GM23338 (cell line): Measurements from ENCODE around the gene SLC29A2.

Source experiments
- CREB1 ChIP-seq: fragments of 250-450 bp; sonication (Bioruptor Pico); IDR thresholded peaks from 2 replicates; pipeline ENCODE4 v1.5.0; 2020; ENCODE audit warnings: low read depth, mild to moderate bottlenecking, moderate library complexity
- JUNB ChIP-seq: IDR thresholded peaks from one replicate; pipeline ENCODE4 v1.6.1; 2016; ENCODE audit warnings: antibody characterized with exemption; ENCODE audit not compliant: unreplicated experiment
- POLR2AphosphoS5 ChIP-seq: IDR thresholded peaks from 2 replicates; pipeline ENCODE4 v1.6.1; 2016; ENCODE audit warnings: antibody characterized with exemption, low read depth
- ZNF114 ChIP-seq: fragments of 250-450 bp; sonication (Bioruptor Pico); IDR thresholded peaks from 2 replicates; pipeline ENCODE4 v1.5.0; 2020; ENCODE audit warnings: mild to moderate bottlenecking, moderate library complexity
- TF ChIP-seq, protein P1 (sequence below), 2 experiments: fragments of 200-600 bp in 1 of 2; sonication (generic) in 1 of 2; conservative IDR thresholded peaks; 2 replicates each; pipeline versions ENCODE4 v1.5.1 to v1.6.1; 2016 to 2017; ENCODE audit warnings: antibody characterized with exemption in 2 of 2, low read depth in 2 of 2, mild to moderate bottlenecking in 2 of 2, moderate library complexity in 1 of 2
- TF ChIP-seq, protein P2 (sequence below): IDR thresholded peaks from one replicate; pipeline ENCODE4 v1.6.1; 2018; ENCODE audit warnings: antibody characterized with exemption; ENCODE audit not compliant: unreplicated experiment

DNA sequence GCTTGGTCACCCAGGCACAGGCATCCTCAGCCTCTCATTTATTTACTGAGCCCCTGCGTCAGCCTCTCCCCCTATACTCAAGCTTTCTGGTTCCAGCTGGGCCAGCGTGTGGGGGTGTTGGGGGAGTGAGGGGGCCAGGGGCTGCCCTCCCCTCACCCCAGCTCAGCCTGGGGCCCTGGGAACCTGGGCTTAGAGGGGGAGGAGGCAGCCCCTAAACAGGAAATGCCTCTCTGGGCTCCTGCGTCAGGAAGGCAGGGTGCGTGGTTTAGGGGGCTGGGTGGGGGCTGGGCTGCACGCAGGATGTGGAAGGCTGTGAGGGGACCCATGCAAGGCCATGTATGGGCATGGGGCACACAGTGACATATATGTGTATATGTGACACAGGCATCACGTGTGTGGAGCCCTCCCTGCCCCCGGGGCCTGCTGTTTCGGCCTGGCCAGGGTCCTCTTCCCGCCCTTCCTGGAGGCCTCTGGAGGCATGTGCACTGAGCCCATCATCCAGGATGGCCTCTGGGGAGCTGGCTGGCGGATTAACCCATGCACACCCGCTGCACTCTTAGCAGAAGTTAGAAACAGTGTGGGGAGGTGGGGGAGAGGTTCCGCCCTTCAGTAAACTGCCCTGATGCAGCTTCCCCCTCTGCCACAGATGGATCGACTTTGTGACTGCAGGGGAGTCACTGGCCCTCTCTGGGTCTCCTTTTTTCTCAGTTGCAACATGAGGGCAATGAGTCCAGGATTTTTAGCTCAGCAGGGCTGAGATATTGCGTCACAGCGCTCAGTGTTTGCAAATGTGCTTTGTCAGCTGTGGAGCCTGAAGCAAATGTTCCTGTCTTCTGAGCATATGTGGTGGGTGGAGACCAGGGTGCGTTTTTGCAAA, 53.6 kb downstream of the SLC29A2 start:
- TF ChIP-seq, protein P1, sequence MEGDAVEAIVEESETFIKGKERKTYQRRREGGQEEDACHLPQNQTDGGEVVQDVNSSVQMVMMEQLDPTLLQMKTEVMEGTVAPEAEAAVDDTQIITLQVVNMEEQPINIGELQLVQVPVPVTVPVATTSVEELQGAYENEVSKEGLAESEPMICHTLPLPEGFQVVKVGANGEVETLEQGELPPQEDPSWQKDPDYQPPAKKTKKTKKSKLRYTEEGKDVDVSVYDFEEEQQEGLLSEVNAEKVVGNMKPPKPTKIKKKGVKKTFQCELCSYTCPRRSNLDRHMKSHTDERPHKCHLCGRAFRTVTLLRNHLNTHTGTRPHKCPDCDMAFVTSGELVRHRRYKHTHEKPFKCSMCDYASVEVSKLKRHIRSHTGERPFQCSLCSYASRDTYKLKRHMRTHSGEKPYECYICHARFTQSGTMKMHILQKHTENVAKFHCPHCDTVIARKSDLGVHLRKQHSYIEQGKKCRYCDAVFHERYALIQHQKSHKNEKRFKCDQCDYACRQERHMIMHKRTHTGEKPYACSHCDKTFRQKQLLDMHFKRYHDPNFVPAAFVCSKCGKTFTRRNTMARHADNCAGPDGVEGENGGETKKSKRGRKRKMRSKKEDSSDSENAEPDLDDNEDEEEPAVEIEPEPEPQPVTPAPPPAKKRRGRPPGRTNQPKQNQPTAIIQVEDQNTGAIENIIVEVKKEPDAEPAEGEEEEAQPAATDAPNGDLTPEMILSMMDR (conservative IDR thresholded peaks at IDR 0.05; ENCODE audit: low read depth in 2 of 2), result no peak
- TF ChIP-seq, protein P2, sequence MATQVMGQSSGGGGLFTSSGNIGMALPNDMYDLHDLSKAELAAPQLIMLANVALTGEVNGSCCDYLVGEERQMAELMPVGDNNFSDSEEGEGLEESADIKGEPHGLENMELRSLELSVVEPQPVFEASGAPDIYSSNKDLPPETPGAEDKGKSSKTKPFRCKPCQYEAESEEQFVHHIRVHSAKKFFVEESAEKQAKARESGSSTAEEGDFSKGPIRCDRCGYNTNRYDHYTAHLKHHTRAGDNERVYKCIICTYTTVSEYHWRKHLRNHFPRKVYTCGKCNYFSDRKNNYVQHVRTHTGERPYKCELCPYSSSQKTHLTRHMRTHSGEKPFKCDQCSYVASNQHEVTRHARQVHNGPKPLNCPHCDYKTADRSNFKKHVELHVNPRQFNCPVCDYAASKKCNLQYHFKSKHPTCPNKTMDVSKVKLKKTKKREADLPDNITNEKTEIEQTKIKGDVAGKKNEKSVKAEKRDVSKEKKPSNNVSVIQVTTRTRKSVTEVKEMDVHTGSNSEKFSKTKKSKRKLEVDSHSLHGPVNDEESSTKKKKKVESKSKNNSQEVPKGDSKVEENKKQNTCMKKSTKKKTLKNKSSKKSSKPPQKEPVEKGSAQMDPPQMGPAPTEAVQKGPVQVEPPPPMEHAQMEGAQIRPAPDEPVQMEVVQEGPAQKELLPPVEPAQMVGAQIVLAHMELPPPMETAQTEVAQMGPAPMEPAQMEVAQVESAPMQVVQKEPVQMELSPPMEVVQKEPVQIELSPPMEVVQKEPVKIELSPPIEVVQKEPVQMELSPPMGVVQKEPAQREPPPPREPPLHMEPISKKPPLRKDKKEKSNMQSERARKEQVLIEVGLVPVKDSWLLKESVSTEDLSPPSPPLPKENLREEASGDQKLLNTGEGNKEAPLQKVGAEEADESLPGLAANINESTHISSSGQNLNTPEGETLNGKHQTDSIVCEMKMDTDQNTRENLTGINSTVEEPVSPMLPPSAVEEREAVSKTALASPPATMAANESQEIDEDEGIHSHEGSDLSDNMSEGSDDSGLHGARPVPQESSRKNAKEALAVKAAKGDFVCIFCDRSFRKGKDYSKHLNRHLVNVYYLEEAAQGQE, result no peak
- TF ChIP-seq JUNB, result no peak
- TF ChIP-seq CREB1, result no peak
- TF ChIP-seq POLR2AphosphoS5, result no peak
- TF ChIP-seq ZNF114 (CRISPR knock-in tag), result no peak
